Dedifferentiated amniotic fluid mesenchymal stem cell (primary cell): Measurements from ENCODE around the gene XIST.
"Not testable (repeated sequence)": the region's sequence is repeated elsewhere in the genome, so short reads cannot be mapped to it uniquely, and the experiment has no call there.

Experiments used
- DNase-seq: peaks from one replicate; pipeline ENCODE4 v3.0.0-alpha.2; 2016; ENCODE audit errors: extremely low spot score

Gene XIST

DNA sequence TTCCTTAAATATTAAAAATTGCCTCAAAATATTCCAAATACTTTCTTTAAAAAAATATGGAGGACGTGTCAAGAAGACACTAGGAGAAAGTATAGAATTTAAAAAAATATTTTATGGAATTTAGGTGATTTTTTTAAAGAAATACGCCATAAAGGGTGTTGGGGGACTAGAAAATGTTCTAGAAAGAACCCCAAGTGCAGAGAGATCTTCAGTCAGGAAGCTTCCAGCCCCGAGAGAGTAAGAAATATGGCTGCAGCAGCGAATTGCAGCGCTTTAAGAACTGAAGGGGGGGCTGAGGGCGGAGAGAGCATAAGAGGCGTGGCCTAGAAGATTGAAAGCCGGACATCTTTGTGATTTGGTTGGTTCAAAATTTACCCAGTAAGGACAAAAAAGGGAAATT is at the start of gene XIST:
Gene XIST (minus strand): TSS at position 248 of the 400 bp plus-strand sequence.
- peak; percentile 81 for DNase-seq

DNA sequence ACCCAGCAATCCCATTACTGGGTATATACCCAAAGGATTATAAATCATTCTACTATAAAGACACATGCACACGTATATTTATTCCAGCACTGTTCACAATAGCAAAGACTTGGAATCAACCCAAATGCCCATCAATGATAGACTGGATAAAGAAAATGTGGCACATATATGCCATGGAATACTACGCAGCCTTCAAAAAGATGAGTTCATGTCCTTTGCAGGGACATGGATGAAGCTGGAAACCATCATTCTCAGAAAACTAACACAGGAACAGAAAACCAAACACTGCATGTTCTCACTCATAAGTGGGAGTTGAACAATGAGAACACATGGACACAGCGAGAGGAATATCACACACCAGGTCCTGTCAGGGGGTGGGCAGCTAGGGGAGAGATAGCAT is 45.8 kb upstream of the XIST start:
- DNase-seq = not testable (repeated sequence)

DNA sequence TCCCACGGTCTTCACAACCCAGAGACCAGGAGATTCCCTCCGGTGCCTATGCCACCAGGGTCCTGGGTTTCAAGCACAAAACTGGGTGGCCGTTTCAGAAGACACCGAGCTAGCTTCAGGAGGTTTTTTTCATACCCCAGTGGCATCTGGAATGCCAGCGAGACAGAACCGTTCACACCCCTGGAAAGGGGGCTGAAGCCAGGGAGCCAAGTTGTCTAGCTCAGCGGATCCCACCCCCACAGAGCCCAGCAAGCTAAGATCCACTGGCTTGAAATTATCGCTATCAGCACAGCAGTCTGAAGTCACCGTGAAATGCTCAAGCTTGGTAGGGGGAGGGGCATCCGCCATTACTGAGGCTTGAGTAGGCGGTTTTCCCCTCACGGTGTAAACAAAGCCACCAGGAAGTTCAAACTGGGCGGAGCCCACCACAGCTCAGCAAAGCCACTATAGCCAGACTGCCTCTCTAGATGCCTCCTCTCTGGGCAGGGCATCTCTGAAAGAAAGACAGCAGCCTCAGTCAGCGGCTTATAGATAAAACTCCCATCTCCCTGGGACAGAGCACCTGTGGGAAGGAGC is 40.1 kb upstream of the XIST start:
- DNase-seq = not testable (repeated sequence)

DNA sequence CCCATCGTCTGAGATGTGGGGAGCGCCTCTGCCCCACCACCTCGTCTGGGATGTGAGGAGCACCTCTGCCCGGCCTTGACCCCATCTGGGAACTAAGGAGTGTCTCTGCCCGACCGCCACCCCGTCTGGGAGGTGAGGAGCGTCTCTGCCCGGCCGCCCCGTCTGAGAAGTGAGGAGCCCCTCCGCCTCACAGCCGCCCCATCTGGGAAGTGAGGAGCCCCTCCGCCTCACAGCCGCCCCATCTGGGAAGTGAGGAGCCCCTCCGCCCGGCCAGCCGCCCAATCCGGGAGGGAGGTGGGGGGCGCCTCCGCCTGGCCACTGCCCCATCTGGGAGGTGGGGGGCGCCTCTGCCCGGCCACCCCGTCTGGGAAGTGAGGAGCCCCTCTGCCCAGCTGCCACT is 29.7 kb upstream of the XIST start:
- not testable (repeated sequence) for DNase-seq

DNA sequence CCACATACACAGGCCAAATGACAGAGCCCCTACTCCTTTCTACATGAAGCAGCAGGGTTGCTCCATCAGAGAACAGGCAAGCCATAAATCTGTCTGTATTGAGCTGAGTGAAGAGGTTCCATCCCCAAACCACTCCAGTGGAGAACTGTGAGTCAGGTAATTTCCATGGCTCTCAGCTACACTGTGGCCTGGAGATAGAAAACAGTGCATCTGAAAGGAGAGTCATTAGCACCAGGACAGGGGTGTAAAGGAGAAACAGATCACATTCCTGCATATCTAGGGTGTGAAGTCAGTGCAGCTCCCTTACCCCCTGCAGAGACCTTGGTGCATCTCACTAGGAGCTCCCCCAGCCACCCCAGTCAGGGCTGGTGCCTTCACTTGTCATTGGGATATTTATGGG is 25.2 kb upstream of the XIST start:
- DNase-seq = no peak

DNA sequence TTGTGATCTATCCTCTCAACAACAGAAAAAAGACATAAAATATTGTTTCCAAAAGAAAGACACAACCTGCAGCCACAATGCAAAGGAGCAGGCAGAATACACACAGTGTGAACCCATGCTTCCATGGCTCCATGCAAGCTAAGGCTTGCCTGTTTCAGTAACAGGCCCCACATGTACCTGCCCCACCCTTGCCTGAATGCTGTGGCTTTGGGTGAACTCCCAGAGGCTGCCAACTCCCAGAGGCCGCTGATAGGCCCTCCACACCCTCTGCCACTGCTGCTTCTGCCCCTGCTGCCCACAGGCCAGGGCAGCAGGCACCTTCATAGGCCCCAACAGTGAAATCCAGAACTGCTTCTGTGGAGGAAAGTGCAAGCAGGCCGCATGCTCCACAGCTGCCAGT is 24.4 kb upstream of the XIST start:
- no peak for DNase-seq

DNA sequence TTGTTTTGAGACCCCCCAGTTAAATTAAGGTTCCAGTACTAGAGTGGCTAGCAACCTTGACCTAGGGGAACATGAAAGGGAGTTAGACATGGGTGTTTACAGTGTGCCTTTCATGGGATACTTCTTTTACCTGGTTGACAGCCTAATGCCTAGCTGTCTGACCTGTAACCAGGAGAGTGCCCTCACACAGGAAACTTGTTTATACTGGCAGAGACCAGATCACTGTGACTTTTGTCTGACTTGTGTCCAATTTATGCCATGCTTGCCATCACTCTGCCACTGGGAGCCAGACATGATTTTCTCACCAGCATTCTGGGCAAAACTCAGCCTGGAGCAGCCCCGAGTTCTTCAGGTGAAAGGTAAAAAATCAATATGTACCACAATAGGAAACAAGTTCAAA is 16.4 kb upstream of the XIST start:
- DNase-seq = no peak

DNA sequence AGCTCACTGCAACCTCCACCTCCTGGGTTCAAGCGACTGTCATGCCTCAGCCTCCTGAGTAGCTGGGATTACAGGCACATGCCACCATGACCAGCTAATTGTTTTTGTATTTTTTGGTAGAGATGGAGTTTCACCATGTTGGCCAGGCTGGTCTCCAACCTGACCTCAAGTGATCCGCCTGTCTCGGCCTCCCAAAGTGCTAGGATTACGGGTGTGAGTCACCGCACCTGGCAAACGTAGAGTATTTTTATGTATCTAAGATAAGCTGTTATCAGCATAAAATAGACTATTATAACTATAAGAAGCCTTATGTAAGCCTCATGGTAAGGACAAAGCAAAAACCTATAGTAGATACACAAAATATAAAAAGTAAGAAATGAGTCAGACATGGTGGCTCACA is 14.6 kb upstream of the XIST start:
- DNase-seq = no peak

DNA sequence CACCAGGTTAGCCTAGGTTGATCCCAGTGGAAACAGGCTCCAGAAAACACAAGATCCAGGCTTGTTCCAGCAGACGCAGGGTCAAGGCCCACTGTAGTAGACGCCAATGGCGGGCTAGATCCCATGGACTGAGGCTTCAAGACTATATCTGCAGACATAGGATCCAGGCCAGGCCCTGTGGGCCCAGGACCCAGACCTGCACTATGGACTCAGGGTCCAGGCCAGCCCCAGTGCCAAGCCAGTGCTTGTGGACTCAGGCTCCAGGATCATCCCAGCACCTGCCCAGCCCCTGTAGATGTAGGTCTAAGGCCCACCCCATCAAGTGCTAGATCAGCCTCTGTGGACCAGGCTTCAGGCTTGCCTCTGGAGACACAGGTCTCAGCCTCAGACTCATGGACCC is 11.3 kb upstream of the XIST start:
- no peak for DNase-seq

DNA sequence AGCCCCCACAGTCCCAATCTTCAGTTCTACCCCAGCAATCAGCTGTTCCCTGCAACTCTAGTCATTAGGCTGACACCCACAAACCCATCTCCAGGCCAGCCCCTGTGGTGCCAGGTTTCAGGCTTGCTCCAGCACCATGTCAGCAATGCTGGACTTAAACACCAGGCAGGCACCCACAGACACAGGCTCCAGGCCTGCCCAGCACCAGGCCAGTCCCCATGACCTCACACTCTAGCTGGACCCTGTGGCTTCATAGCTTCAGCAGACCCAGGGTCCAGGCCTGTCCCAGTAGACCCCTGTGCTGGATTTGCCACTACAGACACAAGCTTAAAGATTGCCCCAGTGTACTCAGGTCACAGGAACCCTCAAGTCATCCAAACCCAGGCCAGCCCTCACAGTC is 10.8 kb upstream of the XIST start:
- no peak for DNase-seq

DNA sequence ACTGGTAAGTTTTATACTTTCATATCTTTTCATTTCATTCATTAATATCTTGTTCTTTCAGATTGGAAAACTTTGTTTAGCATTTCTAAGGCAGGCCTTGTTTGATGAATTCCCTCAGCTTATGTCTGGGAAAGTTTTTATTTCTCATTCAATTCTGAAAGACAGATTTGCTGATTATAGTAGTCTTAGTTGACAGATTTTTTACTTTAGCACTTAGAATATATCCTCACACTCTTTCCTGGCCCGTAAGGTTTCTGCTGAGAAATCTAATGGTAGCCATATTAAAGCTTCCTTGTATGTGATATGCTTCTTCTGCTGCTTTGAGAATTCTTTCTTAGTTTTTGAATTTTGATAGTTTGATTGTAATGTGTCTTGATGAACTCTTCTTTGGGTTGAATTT is 7.1 kb upstream of the XIST start:
- no peak for DNase-seq

DNA sequence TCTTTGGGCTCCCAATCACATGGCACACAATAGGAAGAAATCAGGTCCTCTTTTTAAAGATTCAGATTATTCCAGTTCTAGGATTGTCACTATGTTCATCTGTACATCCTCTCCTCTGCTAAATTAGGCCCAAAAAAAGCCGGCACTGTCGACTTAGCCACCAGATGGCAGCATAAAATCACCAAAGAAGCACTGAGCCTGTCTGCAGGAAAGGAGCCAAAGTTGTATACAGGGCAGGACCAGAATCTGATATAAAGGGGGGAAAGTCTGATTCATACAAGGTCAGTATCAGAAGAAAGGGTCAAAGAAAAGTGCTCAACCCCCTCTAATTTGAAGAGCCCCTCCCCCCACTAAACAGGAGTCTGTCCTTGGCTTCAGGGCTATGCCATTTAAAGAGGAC is 3.0 kb upstream of the XIST start:
- DNase-seq = peak; percentile 83

DNA sequence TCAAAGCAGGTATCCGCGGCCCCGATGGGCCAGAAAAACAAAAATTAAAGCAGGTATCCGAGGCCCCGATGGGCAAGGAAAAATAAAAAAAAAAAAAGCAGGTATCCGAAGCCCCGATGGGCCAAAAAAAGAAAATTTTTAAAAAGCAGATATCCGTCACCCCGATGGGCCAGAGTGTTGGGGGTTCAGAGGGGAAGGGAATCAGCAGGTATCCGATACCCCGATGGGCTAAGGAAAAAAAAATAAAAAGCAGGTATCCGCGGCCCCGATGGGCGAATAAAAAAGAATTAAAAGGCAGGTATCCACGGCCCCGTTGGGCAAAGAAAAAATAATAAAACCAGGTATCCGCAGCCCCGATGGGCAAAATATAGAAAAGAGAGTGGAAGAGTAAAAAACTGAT is 492 bp downstream of the XIST start:
- DNase-seq = no peak

DNA sequence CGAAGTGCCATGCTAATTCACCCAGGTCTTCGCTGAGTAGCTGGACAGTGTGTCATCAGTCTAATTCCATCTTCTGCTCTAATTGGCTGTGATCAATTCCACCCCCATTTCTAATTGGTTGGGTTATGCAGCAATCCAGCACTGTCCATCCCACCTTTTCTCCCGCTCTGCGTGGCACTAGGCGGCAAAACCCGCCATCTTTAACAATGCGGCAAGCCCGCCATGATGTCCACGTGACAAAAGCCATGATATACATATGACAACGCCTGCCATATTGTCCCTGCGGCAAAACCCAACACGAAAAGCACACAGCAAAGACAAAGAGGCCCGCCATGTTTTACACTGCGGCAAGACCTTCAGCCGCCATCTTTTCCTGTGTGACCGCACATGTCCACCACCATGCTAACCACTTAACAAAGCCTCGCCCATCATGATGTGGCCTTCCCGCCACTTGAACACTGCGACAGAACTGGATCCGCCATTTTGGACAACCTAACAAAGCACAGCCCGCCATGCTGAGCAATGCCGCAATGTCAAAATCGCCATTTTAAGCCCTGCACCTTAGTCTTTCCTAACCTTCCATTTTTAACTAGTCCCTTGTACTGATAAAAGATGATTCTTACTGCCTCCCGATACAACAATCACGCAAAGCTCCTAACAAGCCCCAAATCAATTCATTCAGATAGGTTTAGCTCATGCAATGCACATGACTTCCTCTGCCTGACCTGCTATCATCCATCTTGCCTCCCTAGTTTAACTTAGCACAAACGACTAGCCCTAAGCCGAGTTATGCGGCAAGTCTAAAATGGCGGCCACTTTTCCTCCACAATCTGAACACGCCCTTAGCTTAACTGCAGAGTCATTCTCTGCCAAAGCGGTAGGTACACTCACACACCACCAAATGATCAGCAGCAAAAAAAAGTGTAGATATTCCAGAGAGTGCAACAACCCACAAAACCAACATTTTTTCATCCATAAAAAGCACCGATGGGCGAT is 1.2 kb downstream of the XIST start:
- DNase-seq = peak; percentile 93

DNA sequence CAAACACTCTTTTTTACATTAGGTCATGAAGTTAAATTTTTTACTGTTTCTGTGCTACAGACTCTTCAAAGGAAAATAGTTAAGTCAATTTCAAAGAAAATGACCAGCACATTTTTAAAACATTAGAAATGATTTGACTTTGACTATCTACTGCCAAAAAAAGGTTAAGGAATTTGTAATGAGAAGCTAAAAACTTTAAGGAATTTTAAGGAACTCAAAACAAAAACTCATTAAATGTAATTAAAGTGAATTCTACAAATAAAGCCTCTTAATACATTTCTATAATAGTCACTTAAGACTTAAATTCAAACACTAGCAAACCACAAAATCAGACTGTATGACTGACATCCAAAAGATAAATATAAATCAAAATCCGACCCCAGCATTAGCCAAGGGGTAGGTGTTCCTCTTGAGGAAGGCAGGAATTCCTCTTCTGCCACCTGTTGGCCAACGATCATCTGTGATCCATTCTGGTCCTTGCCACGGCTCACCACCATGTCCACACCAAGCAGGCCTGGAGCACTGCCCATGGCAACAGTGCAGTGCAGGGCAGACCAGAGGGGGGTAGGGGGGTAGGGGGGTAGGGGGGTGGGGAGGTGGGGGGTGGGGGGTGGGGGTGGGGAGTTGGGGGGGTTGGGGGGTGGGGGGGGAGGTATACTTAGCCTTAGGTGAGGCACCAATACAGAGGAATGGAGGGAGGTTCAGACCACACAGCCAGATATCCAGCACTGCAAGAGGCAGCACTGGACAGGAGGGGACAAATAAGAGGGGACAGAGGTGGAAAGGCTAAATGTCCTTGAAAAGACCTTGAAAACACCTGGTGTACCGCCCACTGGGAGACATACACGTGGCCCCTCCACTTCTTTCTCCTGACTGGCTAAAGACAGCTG is 2.1 kb downstream of the XIST start:
- no peak for DNase-seq

DNA sequence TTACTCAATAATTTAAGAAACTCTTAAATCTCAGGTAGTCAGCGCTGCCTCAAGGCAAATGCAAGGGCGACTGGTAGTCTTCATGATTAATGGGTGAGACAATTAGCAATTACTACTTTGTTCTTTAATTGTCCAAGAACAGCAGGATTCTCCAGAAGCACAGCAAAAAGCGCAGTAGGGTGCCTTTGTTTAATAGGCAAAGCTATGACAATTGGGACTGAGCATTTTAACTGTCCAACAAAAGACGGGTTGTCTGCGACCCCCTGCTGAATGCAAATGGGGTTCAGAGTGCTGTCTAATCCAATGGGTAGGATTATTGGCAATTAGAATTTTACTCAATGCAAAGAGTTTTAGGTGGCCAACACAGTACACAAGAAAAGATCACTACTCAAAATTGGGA is 3.4 kb downstream of the XIST start:
- no peak for DNase-seq

DNA sequence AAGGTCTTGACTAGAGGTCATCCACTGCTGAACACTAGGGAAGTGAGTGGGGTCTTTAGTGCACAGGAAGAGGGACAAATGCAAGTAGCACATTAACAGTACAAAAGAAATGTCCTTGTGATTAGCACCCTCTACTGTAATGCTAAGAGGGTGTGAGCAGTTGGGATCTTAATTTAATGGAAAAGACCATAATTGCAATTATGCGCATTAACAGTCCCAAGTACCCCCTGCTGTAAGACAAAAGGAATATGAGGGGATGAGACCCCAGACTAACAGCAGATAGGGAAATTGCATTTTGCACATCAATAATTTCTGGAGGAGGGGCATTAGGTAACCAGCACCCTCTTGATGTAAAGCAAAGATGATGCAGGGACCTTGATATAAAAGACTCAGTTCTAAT is 4.5 kb downstream of the XIST start:
- no peak for DNase-seq

DNA sequence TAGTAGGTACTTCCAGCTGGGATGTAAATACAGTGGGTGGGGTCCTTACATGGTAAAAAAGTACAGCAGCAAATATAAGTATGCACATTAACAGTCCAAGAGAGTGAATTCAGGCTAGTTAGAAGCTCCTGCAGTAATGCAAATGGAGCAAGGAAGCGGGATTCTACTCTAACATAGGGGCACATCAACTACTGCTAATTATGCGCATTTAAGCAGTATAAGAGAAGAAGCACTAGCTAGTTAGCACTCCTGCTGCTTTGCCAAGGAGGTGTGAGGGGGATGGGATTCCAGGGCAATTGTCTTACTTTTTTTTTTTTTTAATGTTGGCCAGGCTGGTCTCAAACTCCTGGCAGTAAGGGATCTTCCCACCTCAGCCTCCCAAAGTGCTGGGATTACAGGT is 5.4 kb downstream of the XIST start:
- DNase-seq = no peak

DNA sequence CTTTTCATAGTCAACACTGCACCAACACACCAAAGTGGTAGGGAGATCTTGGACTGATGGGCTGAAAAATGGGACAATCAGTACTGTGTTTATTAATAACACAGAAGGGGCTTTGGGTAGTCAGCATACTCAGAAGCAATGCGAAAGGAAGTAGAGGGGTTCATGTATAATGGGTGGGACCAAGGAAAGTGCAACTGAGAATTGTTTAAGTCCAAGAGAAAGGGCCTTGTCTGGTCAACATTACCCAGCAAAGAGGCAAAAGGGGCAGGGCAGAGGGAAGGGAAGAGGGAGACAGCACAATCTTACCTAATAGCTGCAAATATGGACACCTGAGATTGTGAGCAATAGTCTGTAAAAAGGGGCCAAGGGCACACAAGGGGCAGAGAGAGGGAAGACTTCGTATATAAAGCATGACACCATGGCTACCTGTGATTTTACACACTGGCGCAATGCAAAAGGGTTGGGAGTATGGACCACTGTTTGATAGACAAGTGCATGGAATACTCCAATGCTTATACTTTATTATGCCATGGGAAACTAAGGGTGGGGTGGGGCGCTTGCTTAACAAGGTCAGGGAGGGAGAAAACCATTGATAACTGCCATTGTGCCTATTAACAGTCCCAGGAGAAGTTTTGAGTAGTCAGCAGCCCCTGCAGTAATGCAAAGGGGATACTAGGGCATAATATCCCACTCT is 9.8 kb downstream of the XIST start:
- no peak for DNase-seq

DNA sequence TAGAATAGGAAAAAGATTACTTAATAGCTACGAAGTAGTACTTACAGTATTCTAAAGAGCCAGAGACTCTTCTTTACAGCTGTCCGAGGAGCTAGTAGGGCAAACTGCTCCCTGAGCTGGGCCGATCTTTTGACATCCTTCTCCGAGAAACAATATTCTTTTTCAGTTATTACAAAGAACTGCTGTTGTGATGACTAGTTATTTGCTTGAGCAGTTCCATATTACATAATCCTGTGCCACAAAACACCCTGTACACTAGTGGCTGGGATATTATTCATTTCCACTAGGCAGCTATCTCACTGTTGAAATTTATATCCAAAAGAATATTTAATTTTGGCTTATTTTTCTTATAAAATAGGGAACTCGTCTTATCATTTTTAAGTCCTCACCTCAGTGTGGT is 11.2 kb downstream of the XIST start:
- DNase-seq = no peak

DNA sequence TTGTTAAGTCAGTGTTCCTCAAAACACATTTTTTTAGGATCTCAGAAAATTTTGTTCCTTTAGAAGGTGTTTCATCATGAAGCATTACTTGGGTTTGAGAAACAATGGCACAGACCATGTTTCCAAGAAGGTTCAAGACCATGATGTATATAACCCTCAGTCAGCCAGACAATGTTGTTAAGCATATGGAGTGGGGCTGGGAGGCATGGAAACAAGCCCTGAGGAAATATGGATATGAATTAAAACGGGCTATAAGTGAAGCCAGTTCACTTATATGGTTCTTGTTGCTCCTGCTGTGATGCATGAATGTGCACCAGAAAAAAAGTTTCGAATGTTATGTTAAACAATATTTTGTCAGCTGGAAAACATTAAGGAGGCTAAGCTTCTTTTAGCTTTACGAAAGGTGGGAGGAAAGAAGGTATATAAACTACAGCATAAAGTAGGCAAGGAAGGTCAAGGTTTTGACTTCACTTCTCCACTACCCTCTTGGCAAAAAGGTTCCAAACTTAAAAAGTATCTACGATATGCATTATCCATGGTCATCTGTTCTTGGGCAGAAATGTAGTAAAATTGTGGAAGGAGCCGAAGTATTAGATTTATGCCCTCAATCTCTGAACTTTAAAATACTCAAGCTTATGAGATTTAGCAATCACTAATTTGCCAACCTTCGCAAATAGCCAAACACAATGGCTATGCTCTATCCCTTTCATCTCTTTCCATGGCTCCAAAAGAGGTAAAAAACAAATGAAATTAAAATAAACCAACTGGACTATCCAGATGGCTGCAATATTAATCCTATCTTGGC is 12.2 kb downstream of the XIST start:
- DNase-seq = no peak
